ENCODE results near the gene RTL10.

DNA sequence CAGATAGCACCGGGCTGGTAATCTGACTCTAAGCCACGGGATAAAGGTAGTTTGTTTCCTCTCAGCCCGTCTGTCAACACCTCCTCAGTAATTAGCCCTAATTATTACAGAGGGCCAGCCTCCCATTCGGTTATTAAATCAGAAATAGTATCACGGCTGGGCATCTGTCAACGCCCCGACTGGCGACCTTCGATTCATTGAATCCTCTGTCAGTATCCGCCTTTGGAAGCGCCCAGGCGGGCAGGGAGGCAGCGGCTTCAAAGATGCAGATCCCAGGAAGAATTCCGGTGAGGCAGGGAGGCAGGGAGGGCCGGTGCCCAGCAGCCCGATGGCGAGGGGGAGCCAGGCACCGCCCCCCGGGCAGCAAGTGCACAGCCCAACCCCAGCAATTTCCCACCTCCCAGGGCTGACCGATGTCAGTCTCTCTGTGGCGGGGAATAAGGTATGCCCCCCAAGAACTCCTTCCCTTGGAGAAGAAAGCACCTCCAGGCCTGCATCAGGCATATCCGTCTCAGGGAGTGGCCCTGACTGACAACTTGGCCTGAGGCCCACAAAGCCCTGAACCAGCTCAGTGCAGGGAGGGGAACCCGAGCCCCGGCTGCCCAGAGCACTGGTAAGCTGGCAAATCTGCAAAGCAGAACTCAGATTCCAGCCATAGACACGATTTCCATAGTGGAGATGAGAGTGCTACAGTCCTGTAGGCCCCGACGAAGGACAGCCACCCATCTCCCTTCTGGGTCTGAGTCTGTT is 11.4 kb downstream of the RTL10 start:
- TF ChIP-seq, protein P1, sequence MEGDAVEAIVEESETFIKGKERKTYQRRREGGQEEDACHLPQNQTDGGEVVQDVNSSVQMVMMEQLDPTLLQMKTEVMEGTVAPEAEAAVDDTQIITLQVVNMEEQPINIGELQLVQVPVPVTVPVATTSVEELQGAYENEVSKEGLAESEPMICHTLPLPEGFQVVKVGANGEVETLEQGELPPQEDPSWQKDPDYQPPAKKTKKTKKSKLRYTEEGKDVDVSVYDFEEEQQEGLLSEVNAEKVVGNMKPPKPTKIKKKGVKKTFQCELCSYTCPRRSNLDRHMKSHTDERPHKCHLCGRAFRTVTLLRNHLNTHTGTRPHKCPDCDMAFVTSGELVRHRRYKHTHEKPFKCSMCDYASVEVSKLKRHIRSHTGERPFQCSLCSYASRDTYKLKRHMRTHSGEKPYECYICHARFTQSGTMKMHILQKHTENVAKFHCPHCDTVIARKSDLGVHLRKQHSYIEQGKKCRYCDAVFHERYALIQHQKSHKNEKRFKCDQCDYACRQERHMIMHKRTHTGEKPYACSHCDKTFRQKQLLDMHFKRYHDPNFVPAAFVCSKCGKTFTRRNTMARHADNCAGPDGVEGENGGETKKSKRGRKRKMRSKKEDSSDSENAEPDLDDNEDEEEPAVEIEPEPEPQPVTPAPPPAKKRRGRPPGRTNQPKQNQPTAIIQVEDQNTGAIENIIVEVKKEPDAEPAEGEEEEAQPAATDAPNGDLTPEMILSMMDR (conservative IDR thresholded peaks at IDR 0.05; ENCODE audit: low read depth, low read length) = no peak
- no peak for TF ChIP-seq EZH2 (IDR thresholded peaks at IDR 0.05; ENCODE audit: borderline replicate concordance, low read depth, low read length, poor library complexity, severe bottlenecking)
